Measurements from ENCODE around the gene SLC45A2. TPM values are rescaled to one million over a fixed set of nuclear protein-coding genes. Genes with fewer than 3 reads are reported as not detected.
"Not testable (repeated sequence)": the region's sequence is repeated elsewhere in the genome, so short reads cannot be mapped to it uniquely, and the experiment has no call there.

Gene SLC45A2
- total and polyA plus RNA-seq, 2 of the 8 experiments (the other 6 are each of a cell fraction or from before 2014, with no cell fraction given), result 0.09 TPM; not detected in 1

DNA sequence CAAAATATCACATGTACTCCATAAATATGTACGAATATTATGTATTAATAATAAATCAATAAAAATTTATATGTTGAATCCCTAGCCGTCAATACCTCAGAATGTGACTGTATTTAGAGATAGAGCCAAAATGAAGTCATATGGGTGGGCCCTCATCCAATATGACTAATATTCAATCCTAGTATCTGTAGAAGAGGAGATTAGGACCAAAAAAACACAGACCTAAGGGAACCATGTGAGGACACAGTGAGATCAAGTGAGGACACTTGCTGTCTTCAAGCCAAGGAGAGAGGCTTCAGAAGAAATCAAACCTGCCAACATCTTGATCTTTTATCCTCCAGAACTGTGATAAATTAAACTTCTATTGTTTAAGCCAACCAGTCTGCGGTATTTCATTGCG, 27.0 kb upstream of the SLC45A2 start:
- Histone ChIP-seq H3K9ac (replicated peaks in 1 of 4; ENCODE audit: extremely low read depth in 1 of 4, low read depth in 3 of 4, low read length in 3 of 4) (no peak overlapping the region), H3K18ac (ENCODE audit: extremely low read depth, low read length) (no peak overlapping the region), H3K4me3 (ENCODE audit: extremely low read depth in 1 of 4, insufficient read depth in 2 of 4, low read depth in 3 of 4, low read length in 4 of 4) (no peak overlapping the region), H3K36me3 (ENCODE audit: control insufficient read depth in 2 of 4, insufficient read depth in 4 of 4, low read length in 3 of 4) (no peaks in the 10 kb centered on the region), H2BK12ac (ENCODE audit: low read depth, low read length) (no peak overlapping the region), H2BK15ac (ENCODE audit: low read length) (no peak overlapping the region), H2BK120ac (replicated peaks; ENCODE audit: low read depth, low read length) (no peak overlapping the region), H2AFZ (ENCODE audit: low read length) (no peak overlapping the region), H4K20me1 (replicated peaks in 1 of 2; ENCODE audit: control insufficient read depth in 1 of 2, insufficient read depth in 2 of 2, low read length in 2 of 2) (no peaks in the 10 kb centered on the region), H4K5ac (ENCODE audit: insufficient read length, low read depth, low read length) (no peak overlapping the region), H4K8ac (ENCODE audit: extremely low read depth, insufficient read depth, low read length) (no peak overlapping the region), H3K14ac (ENCODE audit: insufficient read length) (no peak overlapping the region), H3K27me3 (replicated peaks in 1 of 4; ENCODE audit: control insufficient read depth in 3 of 4, extremely low read depth in 1 of 4, insufficient read depth in 3 of 4, low read length in 3 of 4) (no peaks in the 10 kb centered on the region), H3K4me2 (ENCODE audit: insufficient read depth in 1 of 2, low read depth in 2 of 2, low read length in 2 of 2) (no peak overlapping the region), H3K4me1 (replicated peaks in 1 of 4; ENCODE audit: control insufficient read depth in 3 of 4, insufficient read depth in 4 of 4, low read length in 3 of 4) (peaks cover 0 to 4% (median 2%) of the 10 kb centered on the region in 4 experiments; a peak in 4 of 7 replicates), H2BK5ac (ENCODE audit: low read depth, low read length) (no peak overlapping the region), H3K27ac (ENCODE audit: low read depth, low read length) (no peak overlapping the region), H2BK20ac (ENCODE audit: low read length) (no peak overlapping the region), H3K23me2 (ENCODE audit: low read depth, low read length) (peaks cover 3% of the 10 kb centered on the region), H3K23ac (ENCODE audit: insufficient read length) (no peak overlapping the region), H4K91ac (replicated peaks; ENCODE audit: insufficient read length, low read length) (no peak overlapping the region), H3K9me3 (ENCODE audit: insufficient read depth in 2 of 2, low read depth in 1 of 2, low read length in 1 of 2) (no peaks in the 10 kb centered on the region), H3K4ac (replicated peaks; ENCODE audit: insufficient read length, low read depth, low read length) (no peak overlapping the region), H3K56ac (replicated peaks; ENCODE audit: insufficient read length, low read depth, low read length) (no peak overlapping the region), H3K79me1 (ENCODE audit: low read depth, low read length) (no peaks in the 10 kb centered on the region), H2AK5ac (ENCODE audit: low read depth, low read length) (no peak overlapping the region), H3K79me2 (ENCODE audit: control insufficient read depth in 1 of 2, insufficient read depth in 2 of 2, low read length in 2 of 2) (no peaks in the 10 kb centered on the region)
- ChIA-PET CTCF (ENCODE audit: partially characterized antibody) (interaction anchor here (1.2 to 2.3 kb wide), 3 partner anchors 9 to 42 kb away, joined by 3 to 11 read pairs (median 4); no protein-coding TSS in a partner anchor), POLR2A (ENCODE audit: partially characterized antibody) (no interaction called here)
- FAIRE-seq (no peak), DNase-seq (ENCODE audit: low read depth in 1 of 2, low spot score in 2 of 2) (no peak)
- TF ChIP-seq BCL11A (IDR thresholded peaks at IDR 0.05; ENCODE audit: low read depth in 2 of 2, low read length in 2 of 2) (no peak), SUZ12 (IDR thresholded peaks at IDR 0.05; ENCODE audit: low read length) (no peak)
- 90% methylated on average over 4 of the region's 4 CpGs; no CpG with 5 or more reads in 1 of the 2 experiments for WGBS, 2 experiments (ENCODE audit: extremely low coverage in 1 of 2, insufficient coverage in 1 of 2, insufficient read length in 1 of 2, insufficient replicate concordance in 2 of 2, low coverage in 1 of 2, low lambda C conversion rate in 2 of 2, missing lambda C conversion rate in 1 of 2)

DNA sequence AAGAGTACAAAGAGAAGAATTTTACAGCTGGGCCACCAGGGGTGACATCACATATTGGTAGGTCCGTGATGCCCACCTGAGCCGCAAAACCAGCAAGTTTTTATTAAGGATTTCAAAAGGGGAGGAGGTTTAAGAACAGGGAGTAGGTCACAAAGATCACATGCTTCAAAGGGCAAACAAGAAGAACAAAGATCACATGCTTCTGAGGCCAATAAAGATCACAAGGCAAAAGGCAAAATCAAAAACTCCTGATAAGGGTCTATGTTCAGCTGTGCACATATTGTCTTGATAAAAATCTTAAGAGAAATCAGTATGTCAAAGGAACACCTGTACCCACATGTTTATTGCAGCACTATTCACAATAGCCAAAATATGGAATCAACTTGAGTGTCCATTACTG, 25.7 kb upstream of the SLC45A2 start:
- DNase-seq (ENCODE audit: low read depth in 1 of 2, low spot score in 2 of 2); H4K8ac ChIP-seq (ENCODE audit: extremely low read depth, insufficient read depth, low read length); H3K18ac ChIP-seq (ENCODE audit: extremely low read depth, low read length); H2BK5ac ChIP-seq (ENCODE audit: low read depth, low read length); FAIRE-seq; H3K79me2 ChIP-seq (ENCODE audit: control insufficient read depth in 1 of 2, insufficient read depth in 2 of 2, low read length in 2 of 2); H3K23ac ChIP-seq (ENCODE audit: insufficient read length); H2BK15ac ChIP-seq (ENCODE audit: low read length); H4K91ac ChIP-seq (replicated peaks; ENCODE audit: insufficient read length, low read length); H3K4me3 ChIP-seq (ENCODE audit: extremely low read depth in 1 of 4, insufficient read depth in 2 of 4, low read depth in 3 of 4, low read length in 4 of 4); H3K36me3 ChIP-seq (ENCODE audit: control insufficient read depth in 2 of 4, insufficient read depth in 4 of 4, low read length in 3 of 4); H4K5ac ChIP-seq (ENCODE audit: insufficient read length, low read depth, low read length); H3K27me3 ChIP-seq (replicated peaks in 1 of 4; ENCODE audit: control insufficient read depth in 3 of 4, extremely low read depth in 1 of 4, insufficient read depth in 3 of 4, low read length in 3 of 4); H3K9me3 ChIP-seq (ENCODE audit: insufficient read depth in 2 of 2, low read depth in 1 of 2, low read length in 1 of 2); H3K79me1 ChIP-seq (ENCODE audit: low read depth, low read length); H2AFZ ChIP-seq (ENCODE audit: low read length); H3K23me2 ChIP-seq (ENCODE audit: low read depth, low read length); H3K4me2 ChIP-seq (ENCODE audit: insufficient read depth in 1 of 2, low read depth in 2 of 2, low read length in 2 of 2); H2BK120ac ChIP-seq (replicated peaks; ENCODE audit: low read depth, low read length); H3K14ac ChIP-seq (ENCODE audit: insufficient read length); H3K4ac ChIP-seq (replicated peaks; ENCODE audit: insufficient read length, low read depth, low read length); H3K56ac ChIP-seq (replicated peaks; ENCODE audit: insufficient read length, low read depth, low read length); H4K20me1 ChIP-seq (replicated peaks in 1 of 2; ENCODE audit: control insufficient read depth in 1 of 2, insufficient read depth in 2 of 2, low read length in 2 of 2); H3K27ac ChIP-seq (ENCODE audit: low read depth, low read length); H3K4me1 ChIP-seq (replicated peaks in 1 of 4; ENCODE audit: control insufficient read depth in 3 of 4, insufficient read depth in 4 of 4, low read length in 3 of 4); H3K9ac ChIP-seq (replicated peaks in 1 of 4; ENCODE audit: extremely low read depth in 1 of 4, low read depth in 3 of 4, low read length in 3 of 4); H2BK20ac ChIP-seq (ENCODE audit: low read length); H2AK5ac ChIP-seq (ENCODE audit: low read depth, low read length); H2BK12ac ChIP-seq (ENCODE audit: low read depth, low read length); POLR2A ChIA-PET (ENCODE audit: partially characterized antibody): not testable (repeated sequence)
- 88% methylated on average over 2 of the region's 2 CpGs; no CpG with 5 or more reads in 1 of the 2 experiments for WGBS, 2 experiments (ENCODE audit: extremely low coverage in 1 of 2, insufficient coverage in 1 of 2, insufficient read length in 1 of 2, insufficient replicate concordance in 2 of 2, low coverage in 1 of 2, low lambda C conversion rate in 2 of 2, missing lambda C conversion rate in 1 of 2)
- CTCF ChIA-PET (ENCODE audit: partially characterized antibody), result interaction anchor here (1.3 kb wide), 1 partner anchor 12 kb away, joined by 3 read pairs; no protein-coding TSS in a partner anchor
